GM23338 (cell line): ENCODE measurements around the gene PTPRN2.

Source experiments
- CTCF ChIP-seq, 2 experiments: fragments of 200-600 bp in 1 of 2; sonication (generic) in 1 of 2; conservative IDR thresholded peaks; 2 replicates each; pipeline versions ENCODE4 v1.5.1 to v1.6.1; 2016 to 2017; ENCODE audit warnings: antibody characterized with exemption in 2 of 2, low read depth in 2 of 2, mild to moderate bottlenecking in 2 of 2, moderate library complexity in 1 of 2
- REST ChIP-seq: IDR thresholded peaks from one replicate; pipeline ENCODE4 v1.6.1; 2018; ENCODE audit warnings: antibody characterized with exemption; ENCODE audit not compliant: unreplicated experiment
- ZNF331 ChIP-seq: fragments of 250-450 bp; sonication (Bioruptor Pico); IDR thresholded peaks from 2 replicates; pipeline ENCODE4 v1.5.0; 2020; ENCODE audit warnings: low read depth, mild to moderate bottlenecking, moderate library complexity

GRCh38 chr7:157523766-157524421 lies 1063.7 kb downstream of the PTPRN2 start:
- TF ChIP-seq ZNF331 (no peak), CTCF (conservative IDR thresholded peaks at IDR 0.05; ENCODE audit: low read depth in 2 of 2) (no peak), REST (no peak)
